Activated T-helper 1 cell treated with Interleukin-2 at 50 U/mL for 16 hours (primary cell): Measurements from ENCODE around the gene PCSK1N.

Source experiments
- DNase-seq: peaks from one replicate; pipeline ENCODE4 v3.0.0-alpha.2; 2020; ENCODE audit warnings: low read depth

PCSK1N gene

DNA sequence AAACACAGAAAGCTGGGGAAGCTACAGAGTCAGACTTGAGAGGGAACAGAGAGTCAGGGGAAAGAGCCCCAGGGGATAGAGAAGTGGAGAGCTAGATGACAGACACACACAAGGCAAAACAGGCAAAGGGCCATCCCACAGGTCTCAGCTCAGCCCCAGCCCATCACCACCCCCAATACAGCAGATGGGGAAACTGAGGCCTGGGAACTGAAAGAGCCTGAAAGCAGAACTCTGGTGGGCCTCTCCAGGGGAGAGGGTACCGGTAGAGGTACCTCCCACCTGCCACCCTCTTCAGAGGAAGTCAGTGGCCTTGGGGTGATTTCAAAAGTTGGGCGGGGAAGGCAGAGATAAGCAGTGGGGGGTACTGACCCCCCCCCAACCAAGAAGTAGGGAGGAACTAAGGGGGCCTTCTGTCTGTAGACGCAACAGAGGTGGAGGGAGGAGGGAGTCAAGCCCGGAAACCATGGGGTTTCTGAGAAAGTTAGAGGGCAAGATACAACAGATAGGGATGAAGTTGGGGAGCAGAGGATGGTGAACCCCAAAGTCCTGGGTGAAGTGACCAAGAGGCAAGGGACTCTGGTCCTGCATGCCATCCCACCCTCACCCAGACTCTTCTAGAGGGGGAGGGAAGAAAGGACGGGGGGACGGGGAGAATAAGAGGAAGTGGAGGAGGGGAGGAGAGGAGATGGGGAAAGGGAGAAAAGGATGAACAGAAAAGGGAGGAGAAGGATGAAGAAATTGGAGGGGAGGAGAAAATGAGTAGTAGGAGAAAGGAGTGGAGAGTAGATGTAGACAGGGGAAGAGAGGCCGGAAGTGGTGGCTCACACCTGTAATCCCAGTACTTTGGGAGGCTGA is 45.8 kb downstream of the PCSK1N start:
- DNase-seq = no peak

DNA sequence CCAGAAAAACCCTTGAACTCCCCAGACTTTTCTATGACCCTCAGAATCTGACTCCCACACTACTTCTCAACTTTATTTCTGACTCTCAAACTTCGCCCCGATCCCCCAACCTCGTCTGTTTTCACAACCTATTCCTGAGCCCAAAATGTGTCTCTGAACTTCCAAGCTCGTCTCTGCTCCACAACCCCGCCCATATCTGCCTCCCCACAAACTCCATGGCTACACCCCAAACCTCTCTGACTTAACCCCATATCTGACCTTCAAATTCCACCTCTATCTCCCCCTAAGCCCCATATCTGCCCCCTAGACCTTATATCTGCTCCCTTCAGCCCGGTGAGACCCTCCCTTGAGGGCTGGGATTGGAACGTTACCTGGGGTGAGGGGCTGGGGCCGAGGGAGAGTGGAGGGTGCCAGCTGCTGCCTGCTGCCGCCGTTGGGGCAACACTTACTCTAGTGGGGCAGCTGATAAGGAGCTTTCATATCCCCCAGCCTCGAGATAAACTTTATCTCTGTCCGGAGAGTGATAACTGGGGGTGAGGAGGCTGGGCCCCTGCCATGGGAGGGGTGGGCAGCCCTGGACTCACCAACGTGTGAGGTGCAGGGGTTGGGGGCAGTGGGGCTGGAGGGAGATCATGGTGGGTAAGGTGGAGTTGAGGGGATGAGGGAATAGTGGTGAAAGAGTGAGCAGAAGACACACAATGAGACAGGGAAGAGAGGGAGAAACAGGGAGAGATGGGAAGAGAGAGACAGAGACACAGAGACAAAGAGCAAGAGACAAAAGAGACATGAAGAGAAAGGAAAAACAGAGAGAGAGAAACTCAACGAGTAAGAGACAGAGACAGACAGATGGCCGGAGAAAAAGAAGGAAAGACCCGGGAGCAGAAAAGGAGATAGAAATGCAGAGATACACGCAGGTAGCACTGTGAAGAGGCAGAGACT is 47.6 kb downstream of the PCSK1N start:
- DNase-seq = no peak

DNA sequence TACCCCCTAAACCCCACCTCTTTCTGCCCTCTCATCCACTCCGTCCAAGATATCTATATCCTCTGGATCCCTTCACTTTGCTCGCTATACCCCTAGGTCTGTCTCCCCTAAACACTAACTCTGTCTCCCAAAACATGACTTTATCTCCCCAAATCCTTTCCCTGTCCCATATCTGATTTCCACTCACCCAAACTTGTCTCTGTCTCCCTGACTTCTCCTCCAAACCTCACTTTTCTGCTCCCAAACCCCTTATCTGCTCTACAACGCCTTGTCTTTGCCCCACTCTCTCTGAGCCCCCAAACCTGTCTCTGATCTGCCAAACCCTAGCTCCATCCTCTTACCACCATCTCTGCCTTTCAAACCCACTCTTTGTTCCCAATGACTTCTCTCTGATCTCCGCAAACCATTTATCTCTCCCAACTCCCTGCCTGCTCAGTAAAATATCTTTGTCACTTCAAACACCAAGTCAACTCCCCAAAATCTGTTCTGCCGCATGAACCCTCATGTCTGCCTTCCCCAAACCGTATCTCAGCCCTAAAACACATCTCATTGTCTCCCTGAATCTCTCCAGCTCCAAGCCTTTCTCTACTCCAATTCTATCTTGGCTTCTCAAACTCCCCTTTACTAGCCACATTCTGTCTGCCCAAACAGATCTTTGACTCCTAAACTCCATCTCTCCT is 48.4 kb downstream of the PCSK1N start:
- DNase-seq = no peak

DNA sequence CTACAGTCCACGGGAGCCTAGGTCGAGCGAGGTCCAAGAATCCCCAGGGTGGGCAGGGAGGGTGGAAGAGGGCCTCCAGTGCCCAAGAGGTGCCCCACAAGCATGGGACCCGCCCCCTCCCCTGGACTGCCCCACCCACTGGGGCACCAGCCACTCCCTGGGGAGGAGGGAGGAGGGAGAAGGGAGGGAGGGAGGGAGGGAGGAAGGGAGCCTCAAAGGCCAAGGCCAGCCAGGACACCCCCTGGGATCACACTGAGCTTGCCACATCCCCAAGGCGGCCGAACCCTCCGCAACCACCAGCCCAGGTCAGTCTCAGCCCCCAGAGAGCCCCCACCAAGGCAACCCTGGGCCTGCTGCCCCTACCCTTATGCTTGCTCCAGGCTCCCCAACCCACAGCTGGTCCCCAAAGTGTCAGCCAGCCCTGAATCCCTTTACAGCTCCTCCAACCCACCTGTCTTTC is 49.0 kb downstream of the PCSK1N start, which contains the start of gene GATA1:
Gene GATA1, plus strand, starts transcription at position 250 of the 460 bp plus-strand sequence. CDS start 4,520 bp downstream, outside the sequence.
- no peak for DNase-seq

DNA sequence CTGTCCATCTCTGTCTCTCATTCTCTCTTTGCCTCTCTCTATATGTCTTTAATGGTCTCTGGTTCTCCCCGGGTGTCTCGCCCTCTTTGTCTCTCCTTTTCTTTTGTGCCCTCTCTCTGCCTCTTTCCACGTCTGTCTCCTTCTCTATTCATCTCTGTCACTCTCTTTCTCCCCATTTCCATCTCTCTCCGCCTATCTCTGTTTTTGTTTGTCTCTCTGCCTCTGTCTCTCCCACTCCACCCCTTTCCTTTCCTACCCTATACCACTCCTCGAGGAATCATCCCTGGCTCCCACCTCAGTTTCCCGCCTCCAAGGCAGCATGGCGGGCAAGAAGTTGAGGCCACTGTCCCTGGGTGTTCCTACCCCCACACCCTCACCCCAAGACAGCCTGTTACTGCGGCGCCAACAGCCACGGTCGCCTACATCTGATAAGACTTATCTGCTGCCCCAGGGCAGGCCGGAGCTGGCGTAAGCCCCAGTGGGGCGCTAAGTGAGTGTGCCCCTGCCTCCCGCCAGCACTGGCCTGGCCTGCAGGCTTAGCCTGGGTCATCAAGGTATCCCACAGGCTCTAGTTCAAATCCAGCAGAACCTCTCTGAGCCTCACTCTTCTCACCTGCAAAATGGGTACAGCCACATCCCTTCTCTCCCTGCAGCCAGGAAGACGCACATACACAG is 49.7 kb downstream of the PCSK1N start:
- DNase-seq = no peak

DNA sequence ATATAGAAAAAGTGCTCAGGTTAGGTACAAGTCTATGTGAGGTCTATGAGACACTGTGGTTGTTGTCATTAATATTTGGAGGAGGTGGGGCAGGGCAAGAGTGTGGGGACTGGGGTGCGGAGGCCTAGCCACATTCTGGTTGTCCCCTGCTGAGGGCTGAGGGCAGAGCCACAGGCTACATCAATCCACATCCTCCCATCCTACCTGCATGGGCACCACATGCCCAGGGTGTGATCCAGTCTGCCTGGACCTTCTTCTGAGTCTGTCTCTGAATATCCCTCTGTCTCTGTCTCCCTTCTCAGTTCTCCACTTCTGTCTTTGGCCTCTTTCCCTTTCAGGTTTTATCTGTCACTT is 50.2 kb downstream of the PCSK1N start:
- no peak for DNase-seq

DNA sequence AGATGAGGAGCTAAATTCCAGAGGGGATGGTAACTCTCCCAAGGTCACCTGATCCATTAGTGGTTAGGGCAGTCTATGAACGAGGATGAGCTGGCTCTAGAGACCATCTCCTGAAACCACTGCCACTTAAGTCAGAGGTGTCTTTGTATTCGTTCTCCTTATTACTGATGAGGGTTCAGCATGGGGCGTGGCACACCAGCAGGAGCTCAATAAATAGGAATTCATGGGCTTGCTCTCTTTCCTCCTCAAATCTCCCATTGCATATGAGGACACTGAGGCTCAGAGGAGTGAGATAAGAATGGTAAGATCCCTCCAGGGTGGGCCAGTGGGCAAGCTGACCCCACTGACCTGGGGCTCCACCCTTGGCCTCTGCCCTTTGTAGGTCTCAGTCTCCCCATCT is 50.7 kb downstream of the PCSK1N start:
- DNase-seq = no peak

DNA sequence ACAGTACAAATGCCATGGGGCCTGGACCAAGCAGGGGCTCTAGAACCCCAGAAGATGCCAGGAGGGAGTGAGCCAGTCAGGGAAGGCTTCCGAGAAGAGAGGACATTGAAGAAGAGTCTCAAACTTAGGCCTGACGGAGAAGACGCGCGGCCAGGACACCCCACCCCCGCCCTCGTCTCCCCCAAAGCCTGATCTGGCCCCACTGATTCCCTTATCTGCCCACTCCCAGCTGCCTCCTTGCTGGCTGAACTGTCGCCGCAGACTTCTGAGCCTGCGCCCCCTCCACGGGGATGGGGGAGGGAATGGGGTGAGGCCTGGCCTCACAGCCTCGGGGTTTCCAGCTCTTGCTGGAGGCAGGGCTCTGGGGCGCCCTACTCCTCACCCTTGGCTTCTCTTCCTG is 52.6 kb downstream of the PCSK1N start:
- no peak for DNase-seq

DNA sequence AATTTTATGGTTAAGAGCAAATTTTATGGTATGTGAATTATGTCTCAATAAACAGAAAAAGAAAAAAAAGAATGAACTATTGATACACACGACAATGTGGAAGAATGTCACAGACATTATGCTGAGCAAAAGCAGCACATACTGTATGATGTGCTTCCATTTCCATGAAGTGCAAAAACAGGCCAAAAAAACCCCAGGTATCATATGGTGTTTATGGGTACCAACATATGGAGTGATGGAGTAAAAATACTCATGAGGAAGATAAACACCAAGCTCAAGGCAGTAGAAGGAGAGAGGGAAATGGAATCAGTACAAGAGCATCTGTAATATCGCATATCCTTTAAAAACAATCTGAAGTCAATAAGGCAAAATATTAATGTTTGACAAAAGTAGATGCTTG is 53.2 kb downstream of the PCSK1N start:
- no peak for DNase-seq

DNA sequence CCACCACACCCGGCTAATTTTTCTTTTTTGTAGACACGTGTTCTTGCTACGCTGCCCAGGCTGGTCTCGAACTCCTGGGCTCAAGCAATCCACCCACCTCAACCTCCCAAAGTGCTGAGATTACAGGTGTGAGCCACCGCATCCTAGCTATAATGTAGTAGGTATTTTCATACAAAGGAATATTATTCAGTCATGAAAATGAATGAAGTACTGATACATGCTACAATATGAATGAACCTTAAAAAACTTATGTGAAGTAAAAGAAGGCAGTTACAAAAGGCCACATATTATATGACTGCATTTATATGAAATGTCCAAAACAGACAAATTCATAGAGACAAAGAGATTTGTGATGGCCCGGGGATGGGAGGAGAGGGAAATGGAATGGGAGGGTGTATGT is 53.7 kb downstream of the PCSK1N start:
- no peak for DNase-seq
